Renal cortex interstitium (tissue), 11 donors: ENCODE data around the gene GID8. TPM values are rescaled to one million over a fixed set of nuclear protein-coding genes. Genes with fewer than 3 reads are reported as not detected.

Experiments used
- DNase-seq, 11 donors: peaks; one replicate each; pipeline ENCODE4 v3.0.0-alpha.2; 2013; ENCODE audit warnings: low read depth in 9 of 11, low spot score in 4 of 11; ENCODE audit errors: extremely low read depth in 1 of 11
- polyA plus RNA-seq, 3 donors: library from polyadenylated mRNA; unstranded; fragments of 120-200 nt; gene quantifications; one replicate each; pipeline ENCODE4 v1.2.1, GENCODE V29; 2013; ENCODE audit not compliant: insufficient read length in 3 of 3

Gene GID8
- polyA plus RNA-seq, 3 donors, result 53.6 to 55.9 (median 55.4) TPM

GRCh38 chr20:62961310-62961783 lies 23.4 kb downstream of the GID8 start:
- no peak for DNase-seq

DNA sequence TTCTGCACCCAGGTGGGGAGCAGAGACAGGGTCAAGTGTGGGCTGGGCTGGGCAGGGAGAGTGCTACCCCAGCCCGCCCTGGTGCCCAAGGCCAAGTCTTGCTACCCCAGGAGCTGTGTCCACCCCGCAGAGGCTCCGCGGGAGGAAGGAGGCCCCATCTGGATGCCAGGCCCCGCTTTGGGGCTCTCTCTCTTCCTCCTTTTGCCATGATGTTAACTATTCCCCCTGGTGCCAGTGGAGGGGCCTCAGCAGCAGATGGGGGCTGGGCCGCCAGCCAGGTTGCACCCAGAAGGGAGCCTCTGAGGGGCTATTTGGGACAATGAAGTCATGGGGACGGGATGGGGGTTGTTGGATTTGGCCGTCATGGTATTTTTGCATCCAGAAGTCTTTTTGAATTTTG lies 23.9 kb downstream of the GID8 start:
- DNase-seq, result no peak

DNA sequence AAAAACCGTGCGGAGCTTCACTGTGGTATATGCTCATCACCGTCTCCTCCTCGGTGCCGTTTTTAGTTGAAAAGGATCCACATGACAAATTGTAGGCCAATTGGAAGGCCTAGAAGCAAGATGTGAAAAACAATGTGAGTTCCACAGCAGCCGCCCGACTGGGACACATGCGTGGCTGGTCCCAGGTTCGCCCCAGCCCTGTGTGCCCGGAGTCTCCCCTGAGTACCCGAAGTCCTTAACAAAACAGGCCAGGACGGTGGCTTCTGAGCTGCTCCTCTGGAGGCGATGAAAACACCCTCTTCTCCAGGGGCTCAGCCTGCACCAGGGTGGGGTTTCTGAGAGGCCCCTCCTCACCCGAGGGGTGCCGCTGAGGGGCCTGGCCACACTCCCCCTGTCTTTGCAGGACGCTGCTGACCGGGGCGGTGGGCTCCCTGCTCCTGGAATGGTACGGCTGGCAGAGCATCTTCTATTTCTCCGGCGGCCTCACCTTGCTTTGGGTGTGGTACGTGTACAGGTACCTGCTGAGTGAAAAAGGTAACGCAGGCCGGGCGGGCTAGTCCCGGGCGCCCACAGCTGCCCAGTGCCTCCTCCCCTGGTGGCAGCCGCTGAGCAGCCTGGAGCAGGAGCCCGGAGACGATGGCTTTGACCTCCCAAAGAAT lies 24.4 kb downstream of the GID8 start:
- no peak for DNase-seq

- DNase-seq, result no peak
Observed at GRCh38 chr20:62962891-62963613, 25.1 kb downstream of the GID8 start.

- DNase-seq, result no peak
Observed at GRCh38 chr20:62963614-62964397, 25.9 kb downstream of the GID8 start.

GRCh38 chr20:62964700-62965099 lies 26.8 kb downstream of the GID8 start:
- no peak for DNase-seq

- DNase-seq, result no peak
Observed at GRCh38 chr20:62965363-62965771, 27.4 kb downstream of the GID8 start.

- no peak for DNase-seq
Observed at GRCh38 chr20:62966212-62967148, 28.5 kb downstream of the GID8 start.

DNA sequence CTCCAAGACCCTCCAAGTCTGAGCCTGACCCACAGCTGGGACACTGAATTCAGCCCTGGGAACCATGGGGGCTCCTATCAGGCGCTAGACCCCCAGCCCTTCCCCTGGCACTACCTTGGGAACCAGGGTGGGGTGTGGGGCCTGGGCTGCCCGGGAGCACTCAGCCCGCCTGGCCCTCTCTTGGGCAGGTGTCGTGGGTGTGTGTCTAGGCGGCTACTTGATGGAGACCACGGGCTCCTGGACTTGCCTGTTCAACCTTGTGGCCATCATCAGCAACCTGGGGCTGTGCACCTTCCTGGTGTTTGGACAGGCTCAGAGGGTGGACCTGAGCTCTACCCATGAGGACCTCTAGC lies 29.2 kb downstream of the GID8 start:
- no peak for DNase-seq

- no peak for DNase-seq
Observed at GRCh38 chr20:62967628-62968351, 29.8 kb downstream of the GID8 start.

- no peak for DNase-seq
Observed at GRCh38 chr20:62968378-62969178, 30.6 kb downstream of the GID8 start.

- no peak for DNase-seq
Observed at GRCh38 chr20:62969179-62969760, 31.3 kb downstream of the GID8 start.

DNA sequence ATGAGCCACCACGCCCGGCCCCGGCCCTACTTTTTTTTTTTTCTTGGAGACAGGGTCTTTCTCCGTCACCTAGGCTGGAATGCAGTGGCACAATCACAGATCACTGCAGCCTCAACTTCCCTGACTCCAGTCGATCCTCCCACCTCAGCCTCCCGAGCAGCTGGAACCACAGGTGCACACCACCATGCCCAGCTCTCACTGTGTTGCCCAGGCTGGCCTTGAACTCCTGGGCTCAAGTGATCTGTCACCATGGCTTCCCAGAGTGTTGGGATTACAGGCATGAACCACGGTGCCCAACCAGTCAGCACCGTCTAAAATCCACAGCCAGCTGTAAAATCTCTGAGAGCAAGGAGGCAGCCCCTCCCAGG lies 32.0 kb downstream of the GID8 start:
- no peak for DNase-seq

- DNase-seq, result no peak
Observed at GRCh38 chr20:62970307-62971210, 32.6 kb downstream of the GID8 start.

GRCh38 chr20:62971211-62971949 lies 33.4 kb downstream of the GID8 start:
- no peak for DNase-seq
